ENCODE measurements around the gene PCDHGB1.
"Not testable (repeated sequence)": the region's sequence is repeated elsewhere in the genome, so short reads cannot be mapped to it uniquely, and the experiment has no call there.

DNA sequence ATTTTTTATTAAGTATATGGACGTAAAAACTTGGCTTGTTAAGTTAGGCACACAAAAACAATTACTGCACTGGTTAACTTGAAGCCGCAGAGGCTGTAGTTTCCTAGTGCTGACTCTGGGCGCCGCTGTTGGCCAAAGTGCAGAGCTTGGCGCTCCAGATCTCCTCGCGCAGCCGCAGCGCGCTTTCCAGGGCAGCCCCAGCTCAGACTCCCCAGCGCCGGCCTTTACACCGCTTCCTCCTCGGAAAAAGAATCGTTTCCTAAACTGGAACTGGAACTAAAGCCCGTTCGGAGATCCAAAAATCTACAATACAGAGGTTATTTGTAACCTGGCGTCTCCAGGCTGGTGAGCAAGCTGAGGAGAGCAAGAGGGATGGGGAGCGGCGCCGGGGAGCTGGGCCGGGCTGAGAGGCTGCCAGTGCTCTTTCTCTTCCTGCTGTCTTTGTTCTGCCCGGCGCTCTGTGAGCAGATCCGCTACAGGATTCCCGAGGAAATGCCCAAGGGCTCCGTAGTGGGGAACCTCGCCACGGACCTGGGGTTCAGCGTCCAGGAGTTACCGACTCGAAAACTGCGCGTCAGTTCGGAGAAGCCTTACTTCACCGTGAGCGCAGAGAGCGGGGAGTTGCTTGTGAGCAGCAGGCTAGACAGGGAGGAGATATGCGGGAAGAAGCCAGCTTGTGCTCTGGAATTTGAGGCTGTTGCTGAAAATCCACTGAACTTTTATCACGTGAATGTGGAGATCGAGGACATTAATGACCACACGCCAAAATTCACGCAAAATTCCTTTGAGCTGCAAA is 48.1 kb downstream of the PCDHGB1 start, which contains the start of gene PCDHGB5:
- TF ChIP-seq CTCF (IDR thresholded peaks at IDR 0.05): peak; percentile 42; the same call in 1 of the 2 replicates
- not testable (repeated sequence) for TF ChIP-seq E2F5 (CRISPR knock-in tag; IDR thresholded peaks at IDR 0.05); FOXJ3 (CRISPR knock-in tag; IDR thresholded peaks at IDR 0.05; ENCODE audit: borderline replicate concordance)

All from WTC11 (cell line).